GM18499 (cell line): ENCODE data around the gene PDK3.

ENCODE experiments used
- ATAC-seq: cut with Tn5 transposase; IDR thresholded peaks from one replicate; pipeline ENCODE4 v1.9.1; 2021; ENCODE audit warnings: moderate number of reproducible peaks; ENCODE audit not compliant: insufficient read depth, unreplicated experiment

PDK3 gene

DNA sequence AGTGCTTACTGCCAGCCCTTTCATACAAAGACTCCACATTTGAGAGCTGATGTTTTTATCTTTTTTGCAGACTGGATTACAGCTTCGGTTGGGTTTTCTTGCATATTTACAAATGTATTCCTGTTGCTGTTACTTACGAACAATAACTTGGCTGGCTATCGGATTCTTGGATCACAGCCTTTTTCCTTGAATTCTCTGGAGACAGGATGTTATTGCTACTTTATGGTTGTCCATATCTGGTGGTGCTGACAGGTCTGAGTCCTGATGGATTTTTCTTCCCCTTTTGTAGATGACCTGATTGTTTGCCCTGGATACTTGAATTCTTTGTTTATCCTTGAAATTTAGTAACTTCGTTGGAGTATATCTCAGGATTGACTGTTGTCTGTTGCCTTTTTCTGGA, 77.7 kb downstream of the PDK3 start:
- no peak for ATAC-seq

DNA sequence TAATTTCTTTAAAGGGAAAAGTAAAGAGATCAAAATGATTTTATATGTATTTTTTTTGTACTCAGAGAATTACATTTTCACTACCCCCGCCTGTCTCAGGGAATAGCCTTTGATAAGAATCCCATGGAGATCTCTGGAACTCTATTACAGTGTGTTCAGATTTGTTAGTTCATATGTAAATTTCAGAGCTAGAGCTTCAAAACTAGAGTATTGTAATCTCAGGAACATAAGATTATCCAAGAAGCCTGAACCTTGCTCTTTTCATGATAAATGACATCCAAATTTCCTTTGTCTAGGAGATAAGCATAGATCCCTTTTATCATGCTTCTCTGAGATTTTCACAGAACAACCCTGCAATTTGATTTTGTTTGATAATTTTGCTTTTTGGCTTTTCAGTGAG, 82.9 kb downstream of the PDK3 start:
- ATAC-seq: no peak

DNA sequence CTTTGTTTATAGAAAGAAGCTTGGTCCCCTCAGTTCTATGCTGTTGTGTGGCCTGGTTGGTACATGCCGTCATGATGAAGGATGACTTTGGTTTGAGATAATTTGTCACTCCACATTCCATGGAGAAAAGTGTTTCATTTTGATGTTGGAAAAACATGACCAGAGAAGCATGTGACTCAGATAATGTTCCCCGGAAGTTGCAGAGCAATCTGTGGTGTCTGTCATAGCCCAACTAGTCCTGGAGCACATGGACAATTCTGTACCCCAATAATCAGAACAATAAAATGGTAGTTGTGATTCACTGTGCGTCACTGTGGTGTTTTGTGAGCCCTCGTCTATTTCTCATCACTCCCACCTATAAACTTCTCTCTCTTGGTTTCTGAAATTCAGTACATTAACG, 85.1 kb downstream of the PDK3 start:
- no peak for ATAC-seq

DNA sequence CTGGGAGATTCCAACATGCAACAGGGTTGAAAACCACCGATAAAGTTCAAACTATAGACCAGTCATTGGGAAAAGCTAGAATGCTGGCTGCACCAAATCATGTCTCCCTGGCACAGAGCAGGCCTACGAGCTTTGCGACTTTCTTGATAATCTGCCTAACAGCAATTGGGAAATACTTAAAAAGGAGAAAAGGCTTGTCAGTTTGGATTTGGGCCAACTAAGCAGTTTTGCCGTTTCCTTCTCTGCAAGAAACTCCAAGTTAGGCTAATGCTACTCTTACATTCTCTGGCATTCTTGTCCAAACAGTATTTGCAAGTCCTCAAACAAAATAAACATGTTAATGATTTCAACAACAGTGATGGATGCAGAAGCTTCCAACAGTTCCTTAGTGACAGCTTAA, 87.9 kb downstream of the PDK3 start:
- ATAC-seq: no peak

DNA sequence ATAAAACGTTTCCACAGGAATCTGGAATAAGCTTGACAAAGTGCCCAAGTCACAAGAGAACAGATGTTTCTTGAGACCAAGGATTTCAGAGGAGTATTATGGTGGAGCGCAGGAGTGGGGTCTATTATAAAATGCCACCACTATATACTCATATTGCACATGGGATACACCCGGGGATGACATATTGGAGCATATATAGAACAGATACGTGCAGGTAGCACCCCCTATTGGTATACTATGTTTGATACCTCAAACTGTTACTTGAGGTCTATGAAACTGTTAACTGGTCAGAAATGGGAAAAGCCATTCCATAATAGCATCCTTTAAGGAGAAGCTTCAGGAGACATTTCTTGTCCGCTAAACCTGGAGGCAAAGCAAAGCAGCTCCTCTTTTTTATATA, 96.0 kb downstream of the PDK3 start:
- ATAC-seq: no peak

GRCh38 chrX:24563291-24564010, 98.4 kb downstream of the PDK3 start:
- ATAC-seq: no peak

DNA sequence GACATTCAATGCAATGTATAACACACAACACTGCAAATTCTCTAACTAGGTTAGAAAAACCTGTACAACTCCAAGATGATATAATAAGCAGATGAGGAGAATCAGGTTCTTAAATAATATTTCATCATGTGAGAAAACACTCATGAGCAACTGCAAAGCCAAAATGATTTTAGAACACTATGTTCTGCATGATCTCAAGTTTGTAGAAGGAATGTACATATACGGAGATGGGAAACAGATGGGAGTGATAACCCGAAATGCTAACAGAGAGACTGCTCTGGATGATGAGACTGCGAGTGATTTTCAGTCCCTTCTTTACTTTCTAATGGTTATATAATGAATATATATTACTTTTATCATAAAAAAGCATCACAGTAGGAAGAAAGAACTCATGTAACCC, 101.2 kb downstream of the PDK3 start:
- no peak for ATAC-seq

DNA sequence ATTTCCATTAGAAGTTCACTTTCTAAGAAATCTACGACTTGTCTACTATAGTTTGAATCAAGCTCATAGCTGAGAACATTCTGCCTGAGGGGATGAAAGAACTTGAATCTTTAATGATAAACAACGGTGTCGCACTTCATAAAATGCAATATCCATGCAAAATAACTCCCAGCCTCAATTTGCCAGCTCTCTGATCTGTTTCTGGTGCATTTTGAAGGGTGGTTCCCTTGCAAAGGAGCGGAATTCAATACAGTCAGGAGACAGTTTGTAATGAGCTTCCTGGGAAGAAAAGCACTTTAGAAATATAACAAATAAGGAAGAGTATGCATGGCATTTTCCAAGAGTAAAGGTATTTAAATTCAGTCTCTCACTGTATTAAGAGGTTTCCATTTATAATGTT, 102.1 kb downstream of the PDK3 start:
- ATAC-seq: no peak

DNA sequence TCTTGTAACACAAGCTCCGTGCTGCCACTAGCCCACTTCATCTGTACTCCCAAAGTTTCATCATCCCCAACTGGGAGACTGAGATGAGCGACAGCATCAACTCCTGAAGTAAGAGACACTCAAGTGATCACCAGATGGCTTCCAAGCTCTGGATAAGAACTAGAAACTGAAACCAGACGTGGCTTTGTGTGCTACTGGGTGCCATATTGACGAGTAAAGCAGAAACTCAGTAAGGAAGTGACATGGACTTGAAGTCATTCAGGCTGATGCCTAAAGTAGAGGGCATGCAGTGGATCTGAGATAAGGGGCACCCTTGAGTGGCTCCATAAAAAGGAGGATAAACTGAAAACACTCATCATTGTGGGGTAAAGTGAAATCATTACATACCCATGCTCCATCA, 109.7 kb downstream of the PDK3 start:
- ATAC-seq: no peak

DNA sequence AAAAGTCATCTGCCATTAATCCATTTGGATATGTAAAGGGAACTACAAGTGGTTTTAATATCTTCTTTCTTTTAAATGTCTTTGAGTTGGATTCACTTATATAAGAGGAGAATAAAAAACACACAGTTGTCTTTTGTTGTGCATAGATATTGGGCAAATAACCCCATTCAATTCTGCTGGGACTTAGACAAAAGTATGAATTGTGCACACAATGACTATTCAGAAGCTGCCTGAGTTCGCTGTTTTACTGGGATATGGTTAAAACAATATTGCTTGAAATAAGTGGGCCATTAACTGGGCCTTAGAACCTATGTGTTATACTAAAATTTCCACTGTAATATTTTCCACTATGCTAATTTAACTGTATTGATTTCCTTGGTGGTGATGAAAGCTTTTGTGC, 110.4 kb downstream of the PDK3 start:
- ATAC-seq: no peak

DNA sequence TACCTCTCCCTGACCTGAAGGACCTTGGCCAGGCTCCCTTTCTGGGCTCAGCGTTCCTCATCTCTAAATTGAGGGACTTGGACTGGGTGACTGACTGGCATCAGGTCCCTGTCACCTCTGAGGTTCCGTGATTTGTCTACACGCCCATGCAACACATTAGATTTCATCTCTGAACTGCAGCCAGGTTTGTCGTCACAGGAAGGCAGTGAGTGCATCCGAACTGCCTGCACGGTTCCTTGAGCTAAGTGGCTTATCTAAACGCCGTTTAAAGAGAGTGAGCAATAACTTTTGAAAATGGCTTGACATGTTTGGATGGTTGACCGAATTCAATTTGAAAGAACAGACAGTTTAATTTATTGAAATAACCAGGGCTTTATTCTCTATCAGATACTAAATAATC, 112.0 kb downstream of the PDK3 start:
- ATAC-seq: no peak
